ENCODE measurements around the gene SCAF1. TPM values are rescaled to one million over a fixed set of nuclear protein-coding genes. Genes with fewer than 3 reads are reported as not detected.

The SCAF1 gene
- total and polyA plus RNA-seq, 9 of the 15 experiments (the other 6 are each of a cell fraction or from before 2014, with no cell fraction given) = 0.20 to 79.0 (median 4.9) TPM

DNA sequence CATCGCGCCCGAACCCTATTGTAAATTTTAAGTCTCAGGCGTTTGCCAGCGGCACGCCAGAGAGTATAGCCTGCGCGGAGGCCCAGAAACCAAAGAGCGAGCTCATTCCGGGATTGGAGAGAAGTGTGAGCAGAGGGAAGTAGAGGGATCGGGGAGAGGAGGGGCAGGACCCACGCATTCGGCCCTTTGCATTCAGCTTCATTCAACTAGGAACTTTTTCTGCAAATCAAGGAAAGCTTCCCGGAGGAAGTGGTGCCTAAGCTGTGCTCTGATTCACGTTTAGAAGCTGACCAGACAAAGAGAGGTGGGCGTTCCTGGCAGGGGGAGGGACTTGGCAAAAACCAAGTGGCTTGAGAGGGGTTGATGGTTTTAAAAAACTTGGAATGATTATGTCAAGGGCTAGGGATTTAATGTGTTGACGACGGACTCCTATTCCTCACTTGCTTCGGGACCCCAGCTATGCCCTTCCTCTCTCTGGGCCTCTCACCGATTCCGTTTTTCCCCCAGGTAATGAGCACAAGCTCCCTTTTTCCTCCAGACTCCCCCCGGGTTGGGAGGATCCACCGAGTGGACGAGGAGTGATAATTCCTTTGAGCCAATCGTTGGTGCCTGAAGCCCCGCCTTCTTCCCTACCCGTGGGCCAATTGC lies 34.3 kb downstream of the SCAF1 start (continued):
- TF ChIP-seq RBFOX2 (IDR thresholded peaks at IDR 0.05; ENCODE audit: low read depth, low read length) = peak; percentile 53
- TF ChIP-seq NR4A1 (CRISPR knock-in tag; IDR thresholded peaks at IDR 0.05) = no peak
- TF ChIP-seq NR4A1 (tag; IDR thresholded peaks at IDR 0.05) = 0 out of 2 replicates have a peak, but pooled peaks have one; percentile 55
- TF ChIP-seq TCFL5 (CRISPR knock-in tag; conservative IDR thresholded peaks at IDR 0.05) = no peak
- no peak for TF ChIP-seq PURB (CRISPR knock-in tag; IDR thresholded peaks at IDR 0.05; ENCODE audit: low read depth)
- TF ChIP-seq STAT6 (CRISPR knock-in tag; IDR thresholded peaks at IDR 0.05) = peak; percentile 70; the same call in 1 of the 2 replicates
- TF ChIP-seq ZFPM2 (CRISPR knock-in tag; IDR thresholded peaks at IDR 0.05) = no peak
- TF ChIP-seq PBX2 (CRISPR knock-in tag; IDR thresholded peaks at IDR 0.05; ENCODE audit: low read depth) = no peak
- no peak for TF ChIP-seq PBX2 (tag; conservative IDR thresholded peaks at IDR 0.05; ENCODE audit: low read depth)
- TF ChIP-seq MEF2A (IDR thresholded peaks at IDR 0.05; ENCODE audit: control insufficient read depth, low read depth, low read length) = no peak
- TF ChIP-seq, protein P1, sequence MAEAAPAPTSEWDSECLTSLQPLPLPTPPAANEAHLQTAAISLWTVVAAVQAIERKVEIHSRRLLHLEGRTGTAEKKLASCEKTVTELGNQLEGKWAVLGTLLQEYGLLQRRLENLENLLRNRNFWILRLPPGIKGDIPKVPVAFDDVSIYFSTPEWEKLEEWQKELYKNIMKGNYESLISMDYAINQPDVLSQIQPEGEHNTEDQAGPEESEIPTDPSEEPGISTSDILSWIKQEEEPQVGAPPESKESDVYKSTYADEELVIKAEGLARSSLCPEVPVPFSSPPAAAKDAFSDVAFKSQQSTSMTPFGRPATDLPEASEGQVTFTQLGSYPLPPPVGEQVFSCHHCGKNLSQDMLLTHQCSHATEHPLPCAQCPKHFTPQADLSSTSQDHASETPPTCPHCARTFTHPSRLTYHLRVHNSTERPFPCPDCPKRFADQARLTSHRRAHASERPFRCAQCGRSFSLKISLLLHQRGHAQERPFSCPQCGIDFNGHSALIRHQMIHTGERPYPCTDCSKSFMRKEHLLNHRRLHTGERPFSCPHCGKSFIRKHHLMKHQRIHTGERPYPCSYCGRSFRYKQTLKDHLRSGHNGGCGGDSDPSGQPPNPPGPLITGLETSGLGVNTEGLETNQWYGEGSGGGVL (CRISPR knock-in tag; IDR thresholded peaks at IDR 0.05) = no peak
- TF ChIP-seq, protein P2, sequence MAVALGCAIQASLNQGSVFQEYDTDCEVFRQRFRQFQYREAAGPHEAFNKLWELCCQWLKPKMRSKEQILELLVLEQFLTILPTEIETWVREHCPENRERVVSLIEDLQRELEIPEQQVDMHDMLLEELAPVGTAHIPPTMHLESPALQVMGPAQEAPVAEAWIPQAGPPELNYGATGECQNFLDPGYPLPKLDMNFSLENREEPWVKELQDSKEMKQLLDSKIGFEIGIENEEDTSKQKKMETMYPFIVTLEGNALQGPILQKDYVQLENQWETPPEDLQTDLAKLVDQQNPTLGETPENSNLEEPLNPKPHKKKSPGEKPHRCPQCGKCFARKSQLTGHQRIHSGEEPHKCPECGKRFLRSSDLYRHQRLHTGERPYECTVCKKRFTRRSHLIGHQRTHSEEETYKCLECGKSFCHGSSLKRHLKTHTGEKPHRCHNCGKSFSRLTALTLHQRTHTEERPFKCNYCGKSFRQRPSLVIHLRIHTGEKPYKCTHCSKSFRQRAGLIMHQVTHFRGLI (CRISPR knock-in tag; IDR thresholded peaks at IDR 0.05) = no peak
- TF ChIP-seq, protein P3, sequence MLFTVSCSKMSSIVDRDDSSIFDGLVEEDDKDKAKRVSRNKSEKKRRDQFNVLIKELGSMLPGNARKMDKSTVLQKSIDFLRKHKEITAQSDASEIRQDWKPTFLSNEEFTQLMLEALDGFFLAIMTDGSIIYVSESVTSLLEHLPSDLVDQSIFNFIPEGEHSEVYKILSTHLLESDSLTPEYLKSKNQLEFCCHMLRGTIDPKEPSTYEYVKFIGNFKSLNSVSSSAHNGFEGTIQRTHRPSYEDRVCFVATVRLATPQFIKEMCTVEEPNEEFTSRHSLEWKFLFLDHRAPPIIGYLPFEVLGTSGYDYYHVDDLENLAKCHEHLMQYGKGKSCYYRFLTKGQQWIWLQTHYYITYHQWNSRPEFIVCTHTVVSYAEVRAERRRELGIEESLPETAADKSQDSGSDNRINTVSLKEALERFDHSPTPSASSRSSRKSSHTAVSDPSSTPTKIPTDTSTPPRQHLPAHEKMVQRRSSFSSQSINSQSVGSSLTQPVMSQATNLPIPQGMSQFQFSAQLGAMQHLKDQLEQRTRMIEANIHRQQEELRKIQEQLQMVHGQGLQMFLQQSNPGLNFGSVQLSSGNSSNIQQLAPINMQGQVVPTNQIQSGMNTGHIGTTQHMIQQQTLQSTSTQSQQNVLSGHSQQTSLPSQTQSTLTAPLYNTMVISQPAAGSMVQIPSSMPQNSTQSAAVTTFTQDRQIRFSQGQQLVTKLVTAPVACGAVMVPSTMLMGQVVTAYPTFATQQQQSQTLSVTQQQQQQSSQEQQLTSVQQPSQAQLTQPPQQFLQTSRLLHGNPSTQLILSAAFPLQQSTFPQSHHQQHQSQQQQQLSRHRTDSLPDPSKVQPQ (CRISPR knock-in tag; IDR thresholded peaks at IDR 0.05; ENCODE audit: borderline replicate concordance) = no peak
- TF ChIP-seq MIER1 (IDR thresholded peaks at IDR 0.05; ENCODE audit: low read depth) = peak; percentile 65; the same call in 1 of the 2 replicates
- peak; percentile 11; the same call in 1 of the 2 replicates for TF ChIP-seq CBFA2T3 (IDR thresholded peaks at IDR 0.05)
- peak in 1 of 2 experiments; percentile 22; a peak in 1 of 4 replicates for TF ChIP-seq TRIM24 (IDR thresholded peaks at IDR 0.05)

Data from K562 (cell line).